Mucosa of descending colon (tissue), 3 donors: ENCODE results near the gene PCSK4. TPM values are rescaled to one million over a fixed set of nuclear protein-coding genes. Genes with fewer than 3 reads are reported as not detected.

Experiments
- ATAC-seq: fragments of 200-7000 bp; cut with Tn5 transposase; one replicate; pipeline ENCODE4 v1.9.1; 2020; ENCODE audit warnings: mild to moderate bottlenecking, moderate library complexity
- DNase-seq, 3 donors: peaks; one replicate each; pipeline ENCODE4 v3.0.0-alpha.2; 2020
- H3K36me3 ChIP-seq: fragments of 200-600 bp; one replicate; pipeline ENCODE4 v1.8.0; 2021; ENCODE audit warnings: low read depth, mild to moderate bottlenecking
- H3K4me1 ChIP-seq: fragments of 200-600 bp; one replicate; pipeline ENCODE4 v1.8.0; 2021; ENCODE audit warnings: low read depth, mild to moderate bottlenecking
- H3K4me3 ChIP-seq: fragments of 200-600 bp; one replicate; pipeline ENCODE4 v1.8.0; 2021; ENCODE audit warnings: mild to moderate bottlenecking
- H3K9me3 ChIP-seq: fragments of 200-600 bp; one replicate; pipeline ENCODE4 v1.8.0; 2021; ENCODE audit warnings: mild to moderate bottlenecking
- intact Hi-C, 2 donors: fragments of 100-400 bp; cut with DNase I in 1 of 2; cut with micrococcal nuclease in 1 of 2; formaldehyde crosslinking; loops; one replicate each; pipeline versions ENCODE4 v1.11.0 to v1.11.1; 2022; cut with DNase I, micrococcal nuclease
- total RNA-seq, 3 donors: library from RNA; stranded (reverse); fragmentation: NEBNext Ultra II Directional in 2 of 3; extraction: Animal tissue kit (Norgen Biotek cat#: 25700) in 2 of 3; gene quantifications; one replicate each; pipeline versions ENCODE4 v1.2.1 to v1.2.4, GENCODE V29; 2021 to 2023
- TF ChIP-seq, protein P1 (sequence below): fragments of 200-600 bp; IDR thresholded peaks from one replicate; pipeline ENCODE4 v1.8.0; 2022; ENCODE audit warnings: antibody characterized with exemption, mild to moderate bottlenecking
- donor health status: DM: no; HTN: no; CAD: no; lungs with moderate emphysema.
- donor health status: DM: no; HTN: no; CAD: no.
- donor health status: DM: no; HTN: yes; CAD: no.

The PCSK4 gene
- total RNA-seq, 3 donors from 2014 or later, result 3.3 to 7.5 (median 4.9) TPM

DNA sequence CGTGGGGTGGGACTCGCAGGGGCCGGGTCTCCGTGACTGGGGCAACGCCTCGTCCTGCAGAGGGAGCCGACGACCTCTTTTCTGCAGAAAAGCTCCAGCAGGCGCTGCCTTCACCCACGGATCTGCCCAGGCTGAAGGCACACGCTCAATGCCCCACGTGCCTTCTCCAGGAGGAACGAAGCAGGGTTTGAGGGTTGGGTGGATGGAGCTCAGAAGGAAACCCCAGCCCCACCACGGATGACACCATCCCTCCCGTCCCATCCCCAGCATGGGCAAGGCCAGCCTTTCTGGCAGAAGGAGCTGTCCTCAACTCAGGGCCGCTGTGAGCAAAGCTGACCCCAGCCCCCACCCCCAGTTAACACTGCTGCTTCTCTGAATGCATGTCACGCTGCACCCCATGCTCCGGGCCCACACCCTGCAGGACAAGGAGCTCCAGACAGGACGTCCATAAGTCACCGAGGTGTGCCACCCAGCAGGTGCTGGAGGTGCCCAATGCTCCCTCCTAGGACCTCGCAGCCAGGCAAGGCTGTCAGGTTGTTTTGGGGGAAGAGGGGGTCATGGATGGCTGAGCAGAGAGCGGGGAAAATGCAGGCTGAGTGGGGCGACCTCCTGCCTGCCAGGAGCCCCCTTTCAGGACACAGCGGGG is 18.5 kb downstream of the PCSK4 start:
- intact Hi-C loops, result no loop called here
- peak in 1 of 3 donors; percentile 49 for DNase-seq
- H3K9me3 ChIP-seq, result no peaks in the 10 kb centered on the region
- TF ChIP-seq, protein P1, sequence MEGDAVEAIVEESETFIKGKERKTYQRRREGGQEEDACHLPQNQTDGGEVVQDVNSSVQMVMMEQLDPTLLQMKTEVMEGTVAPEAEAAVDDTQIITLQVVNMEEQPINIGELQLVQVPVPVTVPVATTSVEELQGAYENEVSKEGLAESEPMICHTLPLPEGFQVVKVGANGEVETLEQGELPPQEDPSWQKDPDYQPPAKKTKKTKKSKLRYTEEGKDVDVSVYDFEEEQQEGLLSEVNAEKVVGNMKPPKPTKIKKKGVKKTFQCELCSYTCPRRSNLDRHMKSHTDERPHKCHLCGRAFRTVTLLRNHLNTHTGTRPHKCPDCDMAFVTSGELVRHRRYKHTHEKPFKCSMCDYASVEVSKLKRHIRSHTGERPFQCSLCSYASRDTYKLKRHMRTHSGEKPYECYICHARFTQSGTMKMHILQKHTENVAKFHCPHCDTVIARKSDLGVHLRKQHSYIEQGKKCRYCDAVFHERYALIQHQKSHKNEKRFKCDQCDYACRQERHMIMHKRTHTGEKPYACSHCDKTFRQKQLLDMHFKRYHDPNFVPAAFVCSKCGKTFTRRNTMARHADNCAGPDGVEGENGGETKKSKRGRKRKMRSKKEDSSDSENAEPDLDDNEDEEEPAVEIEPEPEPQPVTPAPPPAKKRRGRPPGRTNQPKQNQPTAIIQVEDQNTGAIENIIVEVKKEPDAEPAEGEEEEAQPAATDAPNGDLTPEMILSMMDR, result no peak
- ATAC-seq, result no peak
- H3K4me3 ChIP-seq, result no peak overlapping the region
- peaks cover 43% of the 10 kb centered on the region for H3K4me1 ChIP-seq
- H3K36me3 ChIP-seq, result no peaks in the 10 kb centered on the region

DNA sequence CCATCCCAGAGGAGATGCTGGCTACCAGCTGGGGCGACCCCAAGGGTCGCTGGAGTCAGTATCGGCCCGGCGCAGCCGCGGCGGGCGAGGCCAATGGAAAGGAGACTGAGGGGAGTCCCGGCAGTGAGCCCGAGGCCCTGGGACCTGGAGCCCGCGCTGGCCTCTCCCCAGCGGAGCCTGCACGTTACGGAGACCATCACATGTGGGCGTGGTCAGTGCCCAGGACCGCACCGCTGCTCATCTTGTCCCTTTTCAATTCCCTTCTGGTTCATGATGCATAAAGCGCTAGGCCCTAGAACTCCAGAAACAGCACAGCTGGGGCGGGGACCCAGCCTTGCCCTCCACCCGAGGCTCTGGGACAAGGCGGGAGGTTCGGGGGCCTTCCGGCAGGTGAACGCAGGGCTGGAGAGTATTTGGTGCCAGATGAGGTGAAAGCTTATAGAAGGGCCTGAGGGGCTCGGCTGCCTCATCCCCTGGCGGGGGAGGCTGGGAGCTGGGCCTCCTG is 19.1 kb downstream of the PCSK4 start:
- TF ChIP-seq, protein P1, result no peak
- DNase-seq, result peak in 1 of 3 donors; percentile 38
- Histone ChIP-seq H3K4me1 (peaks cover 47% of the 10 kb centered on the region), H3K9me3 (no peaks in the 10 kb centered on the region), H3K36me3 (no peaks in the 10 kb centered on the region), H3K4me3 (no peak overlapping the region)
- intact Hi-C loops, result no loop called here
- peak; percentile 39 for ATAC-seq

DNA sequence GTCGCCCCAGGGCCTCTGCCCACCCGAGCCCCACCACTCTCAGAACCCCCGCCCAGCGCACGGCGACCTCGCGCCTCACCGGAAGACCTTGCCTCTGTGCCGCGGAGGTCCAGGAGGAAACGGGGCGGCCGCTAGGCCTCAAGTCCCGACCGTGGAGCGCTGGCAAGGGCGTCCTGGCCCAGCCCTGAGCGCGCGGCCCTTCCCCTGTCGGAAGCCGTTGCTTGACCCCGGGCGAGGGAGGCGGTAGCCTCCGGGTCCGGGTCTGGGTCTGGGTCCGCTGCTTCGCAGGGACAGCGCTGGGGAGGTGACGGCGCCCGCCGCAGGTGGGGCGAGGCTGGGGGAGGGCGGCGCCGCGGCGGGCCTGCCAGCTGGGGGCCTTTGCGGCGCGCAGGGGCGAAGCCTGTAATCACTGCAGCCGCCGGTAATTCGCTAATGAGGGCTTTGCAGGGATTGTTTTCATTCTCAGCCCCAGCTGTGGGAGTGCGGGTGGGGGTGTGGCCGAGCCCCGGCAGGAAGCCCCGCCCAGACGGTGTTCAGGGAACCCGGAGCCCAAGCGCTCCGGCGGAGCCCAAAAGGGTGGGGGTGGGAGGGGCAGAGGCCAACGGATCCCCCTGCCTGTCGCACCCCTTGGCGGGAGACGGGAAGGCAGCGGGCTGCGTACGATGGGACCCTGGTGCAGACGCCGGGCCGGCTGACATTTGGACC is 19.7 kb downstream of the PCSK4 start:
- DNase-seq, result peak; percentile 73 to 77 (median 76)
- intact Hi-C loops, result no loop called here
- Histone ChIP-seq H3K4me3 (no peak overlapping the region), H3K4me1 (peaks cover 53% of the 10 kb centered on the region), H3K36me3 (no peaks in the 10 kb centered on the region), H3K9me3 (no peaks in the 10 kb centered on the region)
- peak; percentile 52 for ATAC-seq
- TF ChIP-seq, protein P1, result no peak

DNA sequence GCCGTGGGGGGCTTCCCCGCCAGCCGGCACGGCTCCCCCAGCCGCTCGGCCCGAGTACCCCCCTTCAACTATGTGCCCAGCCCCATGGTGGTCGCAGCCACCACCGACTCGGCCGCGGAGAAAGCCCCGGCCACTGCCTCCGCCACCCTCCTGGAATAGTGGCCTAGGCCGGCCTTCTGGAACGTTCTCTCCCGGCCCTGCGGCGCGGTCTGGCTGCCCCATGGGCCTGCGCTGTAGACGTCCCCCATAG is 20.2 kb downstream of the PCSK4 start:
- H3K4me1 ChIP-seq, result peaks cover 54% of the 10 kb centered on the region

DNA sequence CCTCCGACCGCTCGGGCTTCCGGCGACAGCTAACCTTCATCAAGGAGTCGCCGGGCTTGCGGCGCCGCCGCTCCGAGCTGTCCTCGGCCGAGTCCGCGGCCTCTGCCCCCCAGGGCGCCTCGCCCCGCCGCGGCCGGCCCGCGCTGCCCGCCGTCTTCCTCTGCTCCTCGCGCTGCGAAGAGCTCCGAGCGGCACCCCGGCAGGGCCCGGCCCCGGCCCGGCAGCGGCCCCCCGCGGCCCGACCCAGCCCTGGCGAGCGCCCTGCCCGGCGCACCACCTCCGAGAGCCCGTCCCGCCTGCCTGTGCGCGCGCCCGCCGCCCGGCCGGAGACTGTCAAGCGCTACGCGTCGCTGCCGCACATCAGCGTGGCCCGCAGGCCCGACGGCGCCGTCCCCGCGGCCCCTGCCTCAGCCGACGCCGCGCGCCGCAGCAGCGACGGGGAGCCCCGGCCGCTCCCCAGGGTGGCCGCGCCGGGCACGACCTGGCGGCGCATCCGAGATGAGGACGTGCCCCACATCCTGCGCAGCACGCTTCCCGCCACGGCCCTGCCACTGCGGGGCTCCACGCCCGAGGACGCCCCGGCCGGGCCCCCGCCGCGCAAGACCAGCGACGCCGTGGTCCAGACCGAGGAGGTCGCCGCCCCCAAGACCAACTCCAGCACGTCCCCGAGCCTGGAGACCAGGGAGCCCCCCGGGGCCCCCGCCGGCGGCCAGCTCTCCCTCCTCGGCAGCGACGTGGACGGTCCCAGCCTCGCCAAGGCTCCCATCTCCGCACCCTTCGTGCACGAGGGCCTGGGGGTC is 20.7 kb downstream of the PCSK4 start:
- no peak for ATAC-seq
- DNase-seq, result peak in 2 of 3 donors; percentile 39 to 50
- H3K4me3 ChIP-seq, result no peak overlapping the region

More for the DNA sequence above, 20.2 kb downstream of the PCSK4 start:
- intact Hi-C loops, result no loop called here
- no peaks in the 10 kb centered on the region for H3K9me3 ChIP-seq
- TF ChIP-seq, protein P1, result no peak
- H3K4me3 ChIP-seq, result no peak overlapping the region
- DNase-seq (peak in 1 of 3 donors; percentile 56), ATAC-seq (peak; percentile 1)
- H3K36me3 ChIP-seq, result no peaks in the 10 kb centered on the region

More for the DNA sequence above, 20.7 kb downstream of the PCSK4 start:
- intact Hi-C loops, result no loop called here
- H3K9me3 ChIP-seq, result no peaks in the 10 kb centered on the region
- TF ChIP-seq, protein P1, result no peak
- no peaks in the 10 kb centered on the region for H3K36me3 ChIP-seq
- H3K4me1 ChIP-seq, result peaks cover 54% of the 10 kb centered on the region
